Stimulated activated CD4-positive, alpha-beta T cell treated with anti-CD3 and anti-CD28 coated beads, TNF-alpha, amount 100 ng/mL, for 4 hours (primary cell): ENCODE measurements around the gene BTBD19.
"Not testable (repeated sequence)": the region's sequence is repeated elsewhere in the genome, so short reads cannot be mapped to it uniquely, and the experiment has no call there.

Experiments used
- DNase-seq, 3 experiments: peaks; one replicate each; pipeline ENCODE4 v3.0.0-alpha.2; 2020; ENCODE audit warnings: low read depth in 3 of 3

Gene BTBD19

DNA sequence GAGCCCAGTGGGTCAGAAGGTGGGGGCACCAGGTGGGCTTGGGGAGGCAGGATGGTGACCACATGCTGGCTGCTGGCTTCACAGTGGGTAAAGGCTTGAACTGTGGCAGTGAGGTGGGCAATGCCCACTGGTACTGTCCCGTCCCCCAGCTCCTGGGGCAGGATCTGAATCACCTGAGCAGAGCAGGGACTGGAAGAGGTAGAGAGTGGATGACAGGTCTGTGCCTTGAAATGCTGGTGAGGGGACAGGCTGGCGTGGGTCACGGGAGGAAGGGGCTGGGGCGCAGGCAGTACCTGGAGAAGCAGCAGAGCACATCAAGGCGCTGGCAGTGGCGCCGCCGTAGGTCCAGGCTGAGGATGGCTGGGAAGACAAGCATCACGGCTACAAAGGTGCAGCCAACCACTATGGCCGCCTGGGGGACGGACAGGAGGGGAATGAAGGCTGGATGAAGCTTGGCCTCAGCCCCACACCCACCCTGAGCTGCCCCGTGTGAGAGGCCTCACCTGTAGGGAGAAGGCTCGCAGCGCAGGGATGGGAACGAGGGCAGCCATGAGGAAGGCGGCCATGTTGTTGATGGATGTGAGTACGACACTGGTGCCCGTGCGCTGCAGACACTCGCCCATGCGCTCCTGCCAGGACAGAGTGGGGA, 19.8 kb downstream of the BTBD19 start:
- no peak for DNase-seq

DNA sequence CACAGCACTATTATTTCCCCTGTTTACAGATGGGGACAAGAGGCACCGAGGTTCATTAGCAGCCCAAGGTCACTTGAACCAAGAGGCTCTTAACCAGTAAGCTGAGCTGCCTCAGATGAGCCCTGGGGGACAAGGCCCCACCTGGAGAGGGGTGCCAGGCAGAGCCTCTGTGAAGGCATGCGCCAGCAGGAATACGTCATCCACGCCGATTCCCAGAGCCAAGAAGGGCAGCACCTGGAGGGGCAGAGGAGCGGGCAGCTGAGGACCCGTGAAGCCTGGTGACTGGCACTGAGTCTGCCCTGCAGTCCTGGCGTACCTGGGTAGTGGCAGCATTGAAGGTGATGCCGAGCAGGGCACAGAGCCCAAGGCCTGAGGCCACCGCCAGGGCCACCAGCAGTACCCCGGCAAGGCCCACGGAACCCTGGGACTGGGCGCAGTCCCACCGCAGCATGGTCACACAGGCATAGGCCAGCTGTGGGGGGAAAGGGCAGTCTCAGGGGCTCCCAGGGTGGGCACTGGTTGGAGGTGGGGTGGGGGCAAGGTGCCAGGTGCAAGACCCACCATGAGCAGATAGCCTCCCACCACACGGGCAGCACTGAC, 20.6 kb downstream of the BTBD19 start:
- no peak for DNase-seq

DNA sequence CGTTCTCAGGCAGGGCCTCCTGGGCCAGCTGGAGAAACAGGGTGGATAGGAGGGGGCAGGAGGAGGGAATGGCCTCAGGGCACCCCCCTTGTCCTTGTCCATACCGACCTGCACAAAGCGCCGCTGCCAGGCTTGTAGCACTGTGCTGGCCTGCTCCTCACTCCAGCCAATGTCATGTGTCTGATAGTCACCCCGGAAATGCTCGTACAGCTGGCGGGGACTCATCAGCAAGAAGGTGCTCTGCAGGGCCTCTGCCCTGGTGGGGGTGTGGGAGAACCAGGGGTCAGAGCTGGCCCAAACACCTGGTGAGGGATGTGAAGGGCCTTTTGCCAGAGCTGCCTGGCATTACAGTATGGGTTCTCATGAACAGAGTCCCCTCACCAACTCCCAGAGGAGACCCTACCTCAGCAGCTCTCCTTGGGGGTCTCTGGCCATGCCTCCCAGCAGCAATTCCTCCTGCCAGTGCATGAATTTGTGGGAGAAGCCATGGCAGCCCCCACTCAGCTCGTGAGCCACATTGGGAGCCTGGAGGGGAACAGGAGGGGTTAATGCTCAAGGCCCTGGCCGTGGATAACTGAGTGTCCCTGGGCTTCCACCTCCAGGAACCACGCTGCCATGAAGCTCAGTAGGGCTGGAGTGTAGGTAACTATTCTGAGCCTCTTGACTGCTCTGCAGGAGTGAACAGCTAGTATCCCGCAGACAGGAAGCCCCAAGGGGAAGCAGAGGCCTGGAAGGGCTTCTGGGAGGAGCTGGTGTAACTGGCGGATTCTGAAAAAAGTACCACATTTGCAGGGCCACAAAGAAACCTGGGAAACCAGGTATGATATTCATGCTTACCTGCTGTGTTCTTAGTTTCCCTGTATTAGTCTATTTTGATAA, 21.4 kb downstream of the BTBD19 start:
- no peak for DNase-seq

DNA sequence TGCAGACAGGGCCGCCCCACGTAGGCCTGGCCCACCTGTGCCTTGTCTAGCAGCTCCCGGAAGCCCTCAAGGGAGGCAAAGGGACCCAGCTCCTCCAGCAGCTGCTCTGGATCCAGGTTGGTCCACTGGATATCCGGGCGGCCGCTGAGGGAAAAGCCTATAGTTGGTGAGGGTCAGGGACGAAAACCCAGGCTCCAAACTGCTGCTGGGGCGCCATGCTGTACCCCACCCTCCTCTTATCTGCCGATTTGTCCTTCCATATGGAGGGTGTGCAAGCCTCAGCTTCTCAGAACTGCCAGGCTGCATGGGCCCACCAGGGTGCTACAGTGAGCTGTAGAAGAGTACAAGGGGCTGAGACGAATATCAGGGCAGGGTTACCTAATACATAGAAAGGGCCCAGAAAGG, 22.6 kb downstream of the BTBD19 start:
- DNase-seq = no peak

- no peak for DNase-seq
Observed at GRCh38 chr1:44831516-44831915, 23.2 kb downstream of the BTBD19 start.

DNA sequence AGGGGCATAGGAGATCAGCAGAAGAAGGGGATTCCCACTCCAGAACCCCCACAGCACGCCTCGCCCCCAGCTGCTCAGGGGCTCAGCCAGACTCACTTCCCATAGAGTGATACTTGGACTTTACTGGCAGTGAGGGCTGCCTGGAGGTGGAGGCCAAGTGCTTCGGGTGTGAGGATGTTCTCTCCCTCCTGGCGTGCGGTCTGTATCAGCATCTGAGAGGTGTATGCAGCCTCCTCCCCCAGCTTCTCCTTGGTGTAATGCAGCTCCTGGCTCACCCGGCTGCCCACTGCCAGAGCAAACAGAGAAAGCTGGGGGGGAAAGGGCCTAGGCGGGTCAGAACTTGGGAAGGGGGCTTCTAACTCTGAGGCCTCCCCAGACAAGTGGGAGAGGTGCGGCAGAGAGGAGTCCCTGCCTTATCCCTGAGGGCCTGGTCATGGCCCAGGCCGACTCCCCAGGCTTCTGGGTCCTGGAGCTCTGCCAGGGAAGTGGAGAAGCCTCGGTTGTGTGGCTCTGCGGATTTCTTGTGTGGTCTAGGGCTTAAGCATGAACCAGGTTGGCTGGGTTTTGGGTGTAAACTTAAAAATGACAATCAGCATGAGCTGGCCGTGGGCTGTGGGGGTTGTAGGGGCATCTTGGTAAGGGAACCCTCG, 23.9 kb downstream of the BTBD19 start:
- DNase-seq = no peak

DNA sequence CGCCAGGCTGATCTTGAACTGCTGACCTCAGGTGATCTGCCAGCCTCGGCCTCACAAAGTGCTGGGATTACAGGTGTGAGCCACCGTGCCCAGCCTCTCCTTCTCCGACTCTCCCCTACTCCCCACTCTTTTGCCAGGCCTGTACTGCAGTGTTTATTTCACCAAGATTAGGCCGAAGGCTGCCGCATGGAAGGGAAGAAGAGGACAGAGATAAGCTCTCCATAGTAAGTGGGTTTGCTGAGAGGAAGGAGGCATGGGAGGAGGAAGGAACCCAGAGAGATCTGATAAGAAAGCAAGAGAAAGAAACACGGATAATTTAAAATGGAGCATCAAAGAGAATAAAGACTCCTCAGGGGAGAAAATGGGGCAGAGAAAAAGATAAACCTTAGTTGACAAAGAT, 26.0 kb downstream of the BTBD19 start:
- DNase-seq = no peak

DNA sequence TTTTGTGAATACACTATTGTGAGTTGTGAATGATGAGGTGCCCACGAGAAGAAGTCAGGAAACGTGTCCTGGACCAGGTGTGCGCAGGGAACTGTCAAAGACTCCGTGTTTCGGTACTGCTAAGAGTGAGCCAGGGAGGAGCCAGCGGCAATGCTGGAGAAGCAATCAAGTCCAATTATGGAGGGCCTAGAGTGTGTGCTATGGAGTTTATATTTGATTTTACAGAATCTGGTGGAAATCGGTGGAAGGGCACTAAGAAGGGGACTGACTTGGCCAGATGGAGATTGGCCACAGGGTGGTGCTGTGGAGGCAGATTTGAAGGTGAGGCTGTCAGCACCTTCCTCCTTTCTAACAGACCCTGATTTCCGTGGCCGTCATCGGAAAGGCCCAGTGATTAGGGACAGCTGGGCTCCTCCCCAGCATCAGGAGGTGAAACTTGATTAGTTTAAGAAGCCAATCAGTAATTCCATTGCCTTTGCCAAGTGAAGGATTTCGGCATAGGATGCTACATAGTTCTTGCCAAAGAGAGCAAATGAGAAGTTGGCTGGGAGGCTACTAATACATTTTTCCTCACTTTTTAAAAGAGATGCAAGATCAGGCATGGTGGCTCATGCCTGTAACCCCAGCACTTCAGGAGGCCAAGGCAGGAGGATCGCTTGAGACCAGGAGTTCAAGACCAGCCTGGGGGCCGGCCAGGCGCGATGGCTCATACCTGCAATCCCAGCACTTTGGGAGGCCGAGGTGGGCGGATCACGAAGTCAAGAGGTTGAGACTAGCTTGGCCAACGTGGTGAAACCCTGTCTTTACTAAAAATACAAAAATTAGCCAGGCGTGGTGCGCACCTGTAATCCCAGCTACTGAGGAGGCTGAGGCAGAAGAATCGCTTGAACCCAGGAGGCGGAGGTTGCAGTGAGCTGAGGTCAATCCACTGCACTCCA, 27.7 kb downstream of the BTBD19 start:
- peak; percentile 72 to 80 (median 77) for DNase-seq

GRCh38 chr1:44838294-44838693, 30.0 kb downstream of the BTBD19 start:
- not testable (repeated sequence) for DNase-seq

DNA sequence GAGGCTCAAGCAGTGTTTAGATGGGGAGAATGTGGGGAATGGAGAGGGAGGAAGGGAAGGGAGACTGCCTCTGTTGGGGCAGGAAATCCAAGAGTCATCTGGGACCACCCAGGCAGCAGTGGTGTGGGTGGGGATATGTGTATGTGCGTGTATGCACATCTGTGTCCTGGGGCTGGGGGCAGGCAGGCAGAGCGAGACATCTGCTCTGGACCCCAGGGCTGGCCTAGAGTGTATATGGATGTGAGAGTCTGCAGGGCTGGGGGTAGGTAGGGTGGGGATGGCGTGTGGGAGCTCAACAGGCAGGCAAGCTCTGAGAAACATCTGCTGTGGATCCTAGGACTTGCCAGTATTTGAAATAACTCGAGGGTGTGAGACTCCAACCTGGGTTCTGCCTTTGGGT, 31.3 kb downstream of the BTBD19 start:
- no peak for DNase-seq

- no peak for DNase-seq
Observed at GRCh38 chr1:44842486-44842861, 34.2 kb downstream of the BTBD19 start.

DNA sequence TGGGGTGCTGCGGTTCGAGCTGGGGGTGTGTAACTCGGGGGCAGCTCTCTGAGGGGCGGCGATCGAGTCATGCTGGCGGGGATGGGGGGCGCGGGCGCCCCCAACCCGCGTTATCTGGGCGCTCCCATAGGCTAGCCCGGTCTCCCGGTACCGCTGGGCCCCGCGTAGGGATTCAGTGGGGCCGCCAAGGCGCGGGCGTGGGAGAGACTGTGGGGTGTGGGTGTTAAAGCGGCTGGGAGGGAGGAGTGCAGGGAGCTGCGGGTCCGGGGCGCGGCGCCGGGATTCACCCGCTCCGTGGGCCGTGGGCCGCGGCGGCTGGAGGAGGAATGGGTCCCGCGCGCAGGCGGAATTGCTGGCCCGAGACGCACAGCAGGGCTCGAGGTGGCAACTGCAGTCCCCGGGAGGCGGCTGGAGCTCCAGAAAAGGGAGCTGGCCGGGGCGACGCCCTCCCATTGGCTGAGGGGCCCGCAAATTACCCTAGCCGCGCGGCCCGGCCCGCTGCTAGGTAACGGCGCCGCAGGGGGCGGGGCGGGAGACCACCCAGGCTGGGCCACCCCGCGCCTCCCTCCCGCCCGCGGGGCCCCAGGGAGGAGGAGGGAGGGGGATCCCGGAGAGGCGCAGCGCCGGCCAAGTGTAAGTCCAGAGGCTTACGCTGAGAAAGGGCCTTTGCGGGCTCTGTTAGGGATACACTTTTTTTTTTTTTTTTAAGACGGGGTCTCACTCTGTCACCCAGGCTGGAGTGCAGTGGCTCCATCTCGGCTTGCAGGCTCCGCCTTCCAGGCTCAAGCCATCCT, 34.7 kb downstream of the BTBD19 start, which contains the start of gene PTCH2:
PTCH2 (minus strand) TSS at position 392 of the 794 bp plus-strand sequence; CDS start at position 71, 321 bp downstream.
- no peak for DNase-seq

- no peak for DNase-seq
Observed at GRCh38 chr1:44846985-44847384, 38.7 kb downstream of the BTBD19 start.

- no peak for DNase-seq
Observed at GRCh38 chr1:44847845-44848244, 39.5 kb downstream of the BTBD19 start.

DNA sequence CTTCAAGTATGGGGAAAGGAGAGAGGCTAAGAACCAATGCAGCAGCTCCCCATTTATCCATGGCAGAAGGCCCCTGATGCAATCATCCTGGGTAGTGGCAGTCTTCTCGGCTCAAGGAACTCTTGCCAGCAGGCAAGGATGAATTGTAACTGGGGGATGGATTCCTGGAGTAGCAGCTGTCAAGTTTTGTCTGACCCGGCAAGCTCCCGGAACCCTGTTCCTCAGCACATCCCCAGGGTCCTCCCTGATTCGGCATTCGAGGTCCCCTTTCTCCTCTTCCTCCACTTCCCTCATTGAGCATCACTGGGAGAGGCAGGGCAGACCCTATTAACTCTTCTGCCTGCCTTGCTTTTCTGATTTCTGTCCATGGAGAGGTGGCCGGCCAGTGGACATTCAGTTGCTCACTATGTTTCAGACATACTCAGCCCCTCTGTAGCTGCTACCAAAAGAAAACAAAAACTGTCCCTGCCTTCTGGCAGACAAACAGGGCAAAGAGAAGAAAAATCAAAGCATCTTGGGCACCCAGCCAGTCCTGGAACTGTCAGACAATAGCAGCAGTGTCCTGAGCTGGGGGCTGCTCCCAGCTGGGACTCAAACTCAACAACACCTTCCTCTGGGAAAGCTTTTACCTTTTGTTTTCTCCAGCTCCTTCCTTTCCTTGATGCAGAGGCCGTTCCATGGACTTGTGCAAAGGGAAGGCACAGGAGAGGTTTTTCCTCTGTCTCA, 40.3 kb downstream of the BTBD19 start:
- DNase-seq = no peak

DNA sequence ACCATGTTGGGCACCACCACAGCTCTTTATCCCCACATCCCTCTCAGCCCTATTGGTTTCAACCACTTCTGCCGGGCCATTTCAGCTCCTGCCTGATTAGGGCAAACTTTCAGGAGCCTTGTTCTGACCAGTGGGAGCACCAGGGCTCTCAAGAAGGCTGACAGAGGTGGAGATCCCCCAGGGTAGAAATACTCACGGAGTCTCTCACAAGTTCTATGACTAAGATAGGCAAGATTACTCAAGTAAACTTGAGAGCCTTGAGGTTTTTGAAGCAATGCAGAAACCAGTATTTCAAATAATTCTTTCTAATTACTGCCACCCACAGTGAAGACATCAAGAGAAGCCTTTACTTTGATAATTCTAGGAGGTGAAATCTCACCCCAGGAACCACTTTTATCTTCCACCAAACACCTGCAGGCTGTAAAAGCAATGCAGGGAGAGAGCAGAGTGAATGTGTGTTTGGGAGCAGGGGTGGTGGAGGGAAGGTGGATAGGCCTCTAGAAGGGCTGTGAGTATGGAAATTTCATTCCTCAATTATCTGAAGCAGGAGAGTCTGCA, 41.3 kb downstream of the BTBD19 start:
- no peak for DNase-seq

- no peak for DNase-seq
Observed at GRCh38 chr1:44851308-44851707, 43.0 kb downstream of the BTBD19 start.

- no peak for DNase-seq
Observed at GRCh38 chr1:44853201-44853600, 44.9 kb downstream of the BTBD19 start.

DNA sequence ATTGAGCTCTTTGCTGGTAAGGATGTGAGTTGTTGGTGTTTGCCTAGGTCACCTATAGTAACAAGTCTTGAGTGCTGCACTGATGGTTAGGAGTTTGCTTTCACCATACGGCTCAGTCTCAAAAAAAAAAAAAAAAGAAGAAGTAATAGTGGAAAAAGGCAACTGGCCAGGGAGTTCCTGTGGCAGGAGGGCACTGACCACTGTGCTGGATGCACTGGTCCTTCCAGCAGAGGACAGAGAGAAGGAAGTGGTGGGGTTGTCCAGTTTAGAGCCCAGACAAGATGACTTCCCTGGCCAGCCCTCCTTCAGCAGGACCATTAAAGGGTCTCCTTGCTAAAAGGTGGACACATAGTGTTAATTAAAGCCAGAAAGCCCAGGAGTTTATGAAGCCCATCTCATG, 46.6 kb downstream of the BTBD19 start:
- DNase-seq = no peak
